HL-60 (cell line): ENCODE data around the gene HYAL4.

Experiments used
- CTCF ChIP-seq: IDR thresholded peaks from one replicate; pipeline ENCODE4 v1.5.1; 2011; ENCODE audit warnings: low read length, control low read depth, inconsistent platforms; ENCODE audit not compliant: insufficient read depth
- GABPA ChIP-seq: IDR thresholded peaks from 2 replicates; pipeline ENCODE4 v1.6.1; 2012; ENCODE audit warnings: low read depth
- POLR2AphosphoS5 ChIP-seq: IDR thresholded peaks from 2 replicates; pipeline ENCODE4 v1.6.1; 2012; ENCODE audit warnings: low read depth
- TF ChIP-seq, protein P1 (sequence below): IDR thresholded peaks from 2 replicates; pipeline ENCODE4 v1.6.1; 2012; ENCODE audit warnings: low read depth; ENCODE audit not compliant: insufficient replicate concordance

- TF ChIP-seq CTCF, result no peak
- TF ChIP-seq, protein P1, sequence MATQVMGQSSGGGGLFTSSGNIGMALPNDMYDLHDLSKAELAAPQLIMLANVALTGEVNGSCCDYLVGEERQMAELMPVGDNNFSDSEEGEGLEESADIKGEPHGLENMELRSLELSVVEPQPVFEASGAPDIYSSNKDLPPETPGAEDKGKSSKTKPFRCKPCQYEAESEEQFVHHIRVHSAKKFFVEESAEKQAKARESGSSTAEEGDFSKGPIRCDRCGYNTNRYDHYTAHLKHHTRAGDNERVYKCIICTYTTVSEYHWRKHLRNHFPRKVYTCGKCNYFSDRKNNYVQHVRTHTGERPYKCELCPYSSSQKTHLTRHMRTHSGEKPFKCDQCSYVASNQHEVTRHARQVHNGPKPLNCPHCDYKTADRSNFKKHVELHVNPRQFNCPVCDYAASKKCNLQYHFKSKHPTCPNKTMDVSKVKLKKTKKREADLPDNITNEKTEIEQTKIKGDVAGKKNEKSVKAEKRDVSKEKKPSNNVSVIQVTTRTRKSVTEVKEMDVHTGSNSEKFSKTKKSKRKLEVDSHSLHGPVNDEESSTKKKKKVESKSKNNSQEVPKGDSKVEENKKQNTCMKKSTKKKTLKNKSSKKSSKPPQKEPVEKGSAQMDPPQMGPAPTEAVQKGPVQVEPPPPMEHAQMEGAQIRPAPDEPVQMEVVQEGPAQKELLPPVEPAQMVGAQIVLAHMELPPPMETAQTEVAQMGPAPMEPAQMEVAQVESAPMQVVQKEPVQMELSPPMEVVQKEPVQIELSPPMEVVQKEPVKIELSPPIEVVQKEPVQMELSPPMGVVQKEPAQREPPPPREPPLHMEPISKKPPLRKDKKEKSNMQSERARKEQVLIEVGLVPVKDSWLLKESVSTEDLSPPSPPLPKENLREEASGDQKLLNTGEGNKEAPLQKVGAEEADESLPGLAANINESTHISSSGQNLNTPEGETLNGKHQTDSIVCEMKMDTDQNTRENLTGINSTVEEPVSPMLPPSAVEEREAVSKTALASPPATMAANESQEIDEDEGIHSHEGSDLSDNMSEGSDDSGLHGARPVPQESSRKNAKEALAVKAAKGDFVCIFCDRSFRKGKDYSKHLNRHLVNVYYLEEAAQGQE, result no peak
- no peak for TF ChIP-seq POLR2AphosphoS5
- TF ChIP-seq GABPA, result no peak
Observed at GRCh38 chr7:123795917-123796316, 49.1 kb upstream of the HYAL4 start.
